HL-60 (cell line): ENCODE measurements around the gene FKBP6.

Experiments used
- DNase-seq, 2 experiments: peaks; one replicate each; pipeline ENCODE4 v3.0.0-alpha.2; 2010 to 2020; ENCODE audit warnings: low read depth in 1 of 2, low spot score in 1 of 2
- H3K27ac ChIP-seq: fragments of 250-450 bp; sonication (Bioruptor Pico); replicated peaks from 2 replicates; pipeline ENCODE4 v1.5.1; 2020; ENCODE audit warnings: mild to moderate bottlenecking, moderate library complexity
- H3K27me3 ChIP-seq: fragments of 250-450 bp; sonication (Bioruptor Pico); 2 replicates; pipeline ENCODE4 v1.5.1; 2021; ENCODE audit warnings: mild to moderate bottlenecking, moderate library complexity; ENCODE audit not compliant: insufficient read depth, poor library complexity, severe bottlenecking
- H3K4me3 ChIP-seq: replicated peaks from 2 replicates; pipeline ENCODE4 v1.5.1; 2011; ENCODE audit warnings: mild to moderate bottlenecking, control low read depth, low read length; ENCODE audit not compliant: insufficient read depth
- GABPA ChIP-seq: IDR thresholded peaks from 2 replicates; pipeline ENCODE4 v1.6.1; 2012; ENCODE audit warnings: low read depth
- POLR2AphosphoS5 ChIP-seq: IDR thresholded peaks from 2 replicates; pipeline ENCODE4 v1.6.1; 2012; ENCODE audit warnings: low read depth
- REST ChIP-seq: IDR thresholded peaks from 2 replicates; pipeline ENCODE4 v1.6.1; 2012; ENCODE audit warnings: low read depth; ENCODE audit not compliant: insufficient replicate concordance
- SPI1 ChIP-seq: IDR thresholded peaks from 2 replicates; pipeline ENCODE4 v1.6.1; 2012; ENCODE audit warnings: low read depth, mild to moderate bottlenecking, borderline replicate concordance
- TF ChIP-seq, protein P1 (sequence below): IDR thresholded peaks from one replicate; pipeline ENCODE4 v1.5.1; 2011; ENCODE audit warnings: low read length, control low read depth, inconsistent platforms; ENCODE audit not compliant: insufficient read depth

The FKBP6 gene

DNA sequence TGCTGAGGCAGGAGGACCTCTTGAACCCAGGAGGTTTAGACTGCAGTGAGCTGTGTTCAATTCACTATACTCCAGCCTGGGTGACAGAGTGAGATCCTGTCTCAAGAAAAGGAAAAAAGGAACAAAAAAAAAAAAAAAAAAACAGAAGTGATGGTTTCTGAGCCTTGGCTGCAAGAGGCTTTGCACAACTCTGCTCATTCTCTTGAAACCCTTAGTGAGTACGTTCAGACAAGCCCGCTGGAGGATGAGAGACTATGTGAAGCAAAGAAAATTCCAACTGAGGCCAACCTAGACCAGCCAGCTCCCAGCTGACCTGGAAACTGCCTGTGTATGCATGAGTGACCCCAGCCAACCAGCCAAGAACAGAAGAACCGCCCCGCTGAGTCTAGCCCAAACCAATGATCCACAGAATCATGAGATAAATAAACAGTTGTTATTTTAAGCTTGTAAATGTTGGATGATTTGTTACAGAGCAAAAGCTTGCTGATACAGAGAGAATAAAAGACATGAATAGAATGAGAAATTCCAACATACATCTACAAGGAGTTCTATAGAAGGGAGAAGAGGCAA, 55.1 kb downstream of the FKBP6 start:
- no peaks in the 10 kb centered on the region for H3K27me3 ChIP-seq
- no peak overlapping the region for H3K4me3 ChIP-seq
- DNase-seq, result peak; percentile 24 to 87
- peak; percentile 88 for TF ChIP-seq SPI1
- TF ChIP-seq, protein P1, sequence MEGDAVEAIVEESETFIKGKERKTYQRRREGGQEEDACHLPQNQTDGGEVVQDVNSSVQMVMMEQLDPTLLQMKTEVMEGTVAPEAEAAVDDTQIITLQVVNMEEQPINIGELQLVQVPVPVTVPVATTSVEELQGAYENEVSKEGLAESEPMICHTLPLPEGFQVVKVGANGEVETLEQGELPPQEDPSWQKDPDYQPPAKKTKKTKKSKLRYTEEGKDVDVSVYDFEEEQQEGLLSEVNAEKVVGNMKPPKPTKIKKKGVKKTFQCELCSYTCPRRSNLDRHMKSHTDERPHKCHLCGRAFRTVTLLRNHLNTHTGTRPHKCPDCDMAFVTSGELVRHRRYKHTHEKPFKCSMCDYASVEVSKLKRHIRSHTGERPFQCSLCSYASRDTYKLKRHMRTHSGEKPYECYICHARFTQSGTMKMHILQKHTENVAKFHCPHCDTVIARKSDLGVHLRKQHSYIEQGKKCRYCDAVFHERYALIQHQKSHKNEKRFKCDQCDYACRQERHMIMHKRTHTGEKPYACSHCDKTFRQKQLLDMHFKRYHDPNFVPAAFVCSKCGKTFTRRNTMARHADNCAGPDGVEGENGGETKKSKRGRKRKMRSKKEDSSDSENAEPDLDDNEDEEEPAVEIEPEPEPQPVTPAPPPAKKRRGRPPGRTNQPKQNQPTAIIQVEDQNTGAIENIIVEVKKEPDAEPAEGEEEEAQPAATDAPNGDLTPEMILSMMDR, result no peak
- peak overlapping the region; percentile 52 for H3K27ac ChIP-seq

DNA sequence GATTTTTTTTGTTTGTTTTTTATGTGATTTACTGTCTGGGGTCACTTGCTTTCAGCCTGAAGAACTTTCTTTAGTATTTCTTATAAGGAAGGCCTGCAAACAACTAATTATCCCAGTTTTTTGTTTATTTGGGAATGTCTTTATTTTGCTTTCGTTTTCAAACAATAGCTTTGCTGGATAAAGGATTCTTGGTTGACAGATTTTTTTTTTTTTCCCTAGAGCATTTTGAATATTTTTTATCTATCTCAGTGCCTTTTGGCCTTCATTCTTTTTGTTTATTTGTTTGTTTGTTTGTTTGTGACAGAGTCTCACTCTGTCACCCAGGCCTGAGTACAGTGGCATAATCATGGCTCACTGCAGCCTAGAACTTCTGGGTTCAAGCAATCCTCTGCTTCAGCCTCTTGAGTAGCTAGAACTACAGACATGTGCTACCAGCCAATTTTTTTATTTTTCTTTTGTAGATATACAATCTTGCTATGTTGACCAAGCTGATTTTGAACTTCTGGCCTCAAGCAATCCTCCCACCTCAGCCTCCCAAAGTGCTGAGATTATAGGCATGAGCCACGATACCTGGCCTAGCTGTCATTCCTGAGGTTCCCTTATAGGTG, 59.4 kb downstream of the FKBP6 start:
- H3K27me3 ChIP-seq, result no peaks in the 10 kb centered on the region
- no peak overlapping the region for H3K27ac ChIP-seq
- no peak overlapping the region for H3K4me3 ChIP-seq
- no peak for TF ChIP-seq POLR2AphosphoS5
- TF ChIP-seq REST, result no peak
- TF ChIP-seq, protein P1, result no peak
- no peak for TF ChIP-seq GABPA
- no peak for TF ChIP-seq SPI1
- DNase-seq, result no peak

DNA sequence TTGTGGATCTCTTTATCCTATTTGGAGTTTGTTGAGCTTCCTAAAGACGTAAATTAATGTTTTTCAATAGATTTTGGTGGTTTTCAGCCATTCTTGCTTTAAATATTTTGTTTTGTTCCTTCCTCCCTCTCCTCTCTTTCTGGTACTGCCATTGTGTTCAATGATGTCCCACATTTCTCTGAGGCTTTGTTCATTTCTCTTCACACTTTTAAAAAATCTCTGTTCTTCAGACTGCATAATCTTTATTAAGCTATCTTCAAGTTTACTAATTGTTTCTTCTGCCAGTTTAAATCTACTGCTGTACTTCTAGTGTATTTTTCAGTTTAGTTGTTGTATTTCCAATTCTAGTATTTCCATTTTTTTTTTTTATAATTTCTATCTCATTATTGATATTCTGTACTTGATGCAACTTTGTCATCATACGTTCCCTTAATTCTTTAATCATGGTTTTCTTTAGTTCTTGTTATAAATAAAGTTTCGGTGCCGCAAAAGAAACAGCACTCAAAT, 60.0 kb downstream of the FKBP6 start:
- no peak overlapping the region for H3K4me3 ChIP-seq
- no peak for TF ChIP-seq POLR2AphosphoS5
- TF ChIP-seq GABPA, result no peak
- no peak for TF ChIP-seq REST
- TF ChIP-seq, protein P1, result no peak
- no peak for TF ChIP-seq SPI1
- no peaks in the 10 kb centered on the region for H3K27me3 ChIP-seq
- DNase-seq, result no peak
- H3K27ac ChIP-seq, result no peak overlapping the region
